Naive B cell (primary cell): Measurements from ENCODE around the gene KRTAP6-3. TPM values are rescaled to one million over a fixed set of nuclear protein-coding genes. Genes with fewer than 3 reads are reported as not detected.

Experiments
- ATAC-seq, 2 donors: fragments of 150-1000 bp; cut with Tn5 transposase; 2 replicates each; pipeline ENCODE4 v1.10.0; 2021; ENCODE audit warnings: low read depth in 2 of 2, mild to moderate bottlenecking in 2 of 2, moderate library complexity in 2 of 2
- DNase-seq: peaks from one replicate; pipeline ENCODE4 v3.0.0; 2022
- H3K27ac Mint-ChIP-seq, 6 donors: one replicate each; pipeline ENCODE4 v1.8.0; 2020 to 2022; ENCODE audit warnings: mild to moderate bottlenecking in 6 of 6, mixed read lengths in 6 of 6, moderate library complexity in 5 of 6, inconsistent platforms in 2 of 6
- H3K27me3 Mint-ChIP-seq, 3 donors: one replicate each; pipeline ENCODE4 v1.8.0; 2021 to 2022; ENCODE audit warnings: mixed read lengths in 3 of 3, mild to moderate bottlenecking in 1 of 3
- H3K36me3 Mint-ChIP-seq, 2 donors: one replicate each; pipeline ENCODE4 v1.8.0; 2020 to 2022; ENCODE audit warnings: mixed read lengths in 2 of 2, inconsistent platforms in 1 of 2, mild to moderate bottlenecking in 1 of 2
- H3K4me1 Mint-ChIP-seq, 3 donors: one replicate each; pipeline ENCODE4 v1.8.0; 2020 to 2022; ENCODE audit warnings: mixed read lengths in 3 of 3, inconsistent platforms in 1 of 3, mild to moderate bottlenecking in 1 of 3, moderate library complexity in 1 of 3
- H3K4me3 Mint-ChIP-seq, 8 donors: one replicate each; pipeline ENCODE4 v1.8.0; 2020 to 2022; ENCODE audit warnings: mild to moderate bottlenecking in 8 of 8, mixed read lengths in 8 of 8, moderate library complexity in 8 of 8, inconsistent platforms in 2 of 8
- H3K9me3 Mint-ChIP-seq, 7 donors: one replicate each; pipeline ENCODE4 v1.8.0; 2020 to 2022; ENCODE audit warnings: mixed read lengths in 7 of 7, mild to moderate bottlenecking in 5 of 7, inconsistent platforms in 2 of 7, moderate library complexity in 1 of 7
- polyA plus RNA-seq, 6 donors: library from polyadenylated mRNA; unstranded; fragments of 300-500 nt; fragmentation: Illumina TruSeq; gene quantifications; one replicate each; pipeline ENCODE4 v1.2.3, GENCODE V29; 2021; ENCODE audit warnings: low read depth in 6 of 6

Gene KRTAP6-3
- not detected for polyA plus RNA-seq

- ATAC-seq (no peak), DNase-seq (no peak)
- Mint-ChIP-seq H3K9me3 (peaks cover 0 to 7% (median 1%) of the 10 kb centered on the region in 7 donors), H3K36me3 (no peaks in the 10 kb centered on the region), H3K4me3 (no peak within 1 kb of the TSS), H3K27ac (peak within 1 kb of the TSS in 1 of 6 donors; percentile 28), H3K4me1 (no peaks in the 10 kb centered on the region), H3K27me3 (no peaks in the 10 kb centered on the region)
Measured at GRCh38 chr21:30592140-30592539, at the start of gene KRTAP6-3. Gene KRTAP6-3, plus strand, starts transcription at chr21:30592440. Its CDS starts 6 bp downstream, at chr21:30592446.

GRCh38 chr21:30552782-30553181 is 39.5 kb upstream of the KRTAP6-3 start:
- DNase-seq, result no peak
- Mint-ChIP-seq H3K9me3 (peaks cover 0 to 19% (median 12%) of the 10 kb centered on the region in 7 donors), H3K4me1 (no peaks in the 10 kb centered on the region), H3K4me3 (no peak overlapping the region), H3K36me3 (no peaks in the 10 kb centered on the region), H3K27ac (no peak overlapping the region), H3K27me3 (no peaks in the 10 kb centered on the region)
- ATAC-seq, result no peak

GRCh38 chr21:30555095-30555494 is 37.1 kb upstream of the KRTAP6-3 start:
- Mint-ChIP-seq H3K4me3 (no peak overlapping the region), H3K4me1 (no peaks in the 10 kb centered on the region), H3K27ac (no peak overlapping the region), H3K27me3 (no peaks in the 10 kb centered on the region), H3K36me3 (no peaks in the 10 kb centered on the region), H3K9me3 (peaks cover 0 to 22% (median 12%) of the 10 kb centered on the region in 7 donors)
- no peak for DNase-seq
- ATAC-seq, result no peak

GRCh38 chr21:30561264-30561895 is 30.9 kb upstream of the KRTAP6-3 start, which contains the start of gene KRTAP19-7:
Gene KRTAP19-7, minus strand, starts transcription at chr21:30561314. Its CDS starts 25 bp downstream, at chr21:30561289.
- no peak within 1 kb of the TSS for H3K27ac Mint-ChIP-seq
- DNase-seq (no peak), ATAC-seq (no peak)
- H3K9me3 Mint-ChIP-seq, result peaks cover 0 to 19% (median 0%) of the 10 kb centered on the region in 7 donors
- H3K36me3 Mint-ChIP-seq, result no peaks in the 10 kb centered on the region
- H3K4me3 Mint-ChIP-seq, result no peak within 1 kb of the TSS
- H3K27me3 Mint-ChIP-seq, result no peaks in the 10 kb centered on the region
- no peaks in the 10 kb centered on the region for H3K4me1 Mint-ChIP-seq

GRCh38 chr21:30561957-30562356 is 30.3 kb upstream of the KRTAP6-3 start:
- H3K4me1 Mint-ChIP-seq, result no peaks in the 10 kb centered on the region
- no peak for ATAC-seq
- no peaks in the 10 kb centered on the region for H3K27me3 Mint-ChIP-seq
- DNase-seq, result no peak
- peaks cover 0 to 19% (median 0%) of the 10 kb centered on the region in 7 donors for H3K9me3 Mint-ChIP-seq
- no peak overlapping the region for H3K4me3 Mint-ChIP-seq
- no peak overlapping the region for H3K27ac Mint-ChIP-seq
- no peaks in the 10 kb centered on the region for H3K36me3 Mint-ChIP-seq

- no peak for ATAC-seq
Measured at GRCh38 chr21:30563072-30563471, 29.2 kb upstream of the KRTAP6-3 start.

GRCh38 chr21:30563630-30564029 is 28.6 kb upstream of the KRTAP6-3 start:
- H3K27ac Mint-ChIP-seq, result no peak overlapping the region
- no peaks in the 10 kb centered on the region for H3K27me3 Mint-ChIP-seq
- peaks cover 0 to 19% (median 0%) of the 10 kb centered on the region in 7 donors for H3K9me3 Mint-ChIP-seq
- no peak overlapping the region for H3K4me3 Mint-ChIP-seq
- DNase-seq (no peak), ATAC-seq (no peak)
- H3K36me3 Mint-ChIP-seq, result no peaks in the 10 kb centered on the region
- H3K4me1 Mint-ChIP-seq, result no peaks in the 10 kb centered on the region

More at GRCh38 chr21:30563072-30563471, 29.2 kb upstream of the KRTAP6-3 start:
- Mint-ChIP-seq H3K27ac (no peak overlapping the region), H3K9me3 (peaks cover 0 to 19% (median 0%) of the 10 kb centered on the region in 7 donors), H3K4me1 (no peaks in the 10 kb centered on the region), H3K27me3 (no peaks in the 10 kb centered on the region), H3K36me3 (no peaks in the 10 kb centered on the region), H3K4me3 (no peak overlapping the region)
- DNase-seq, result no peak

DNA sequence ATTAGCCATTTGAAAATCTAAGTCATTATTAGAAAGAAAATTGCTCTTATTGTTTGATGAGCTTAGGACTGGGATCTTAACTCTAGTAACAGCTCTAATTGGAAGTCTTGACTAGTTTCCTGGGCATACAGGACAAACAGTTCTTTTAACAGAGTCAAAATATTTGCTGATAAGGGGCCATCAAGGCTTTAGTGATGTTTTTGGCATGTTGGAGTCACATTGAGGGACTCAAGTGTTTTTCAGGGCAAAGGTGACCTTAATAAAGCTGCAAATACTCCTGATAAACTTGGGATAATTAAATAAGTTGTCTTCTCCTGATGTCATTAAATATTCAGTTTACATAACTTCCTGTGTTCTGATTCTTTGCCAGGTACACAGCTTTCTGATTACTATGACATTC is 24.6 kb upstream of the KRTAP6-3 start:
- H3K36me3 Mint-ChIP-seq, result no peaks in the 10 kb centered on the region
- no peak overlapping the region for H3K4me3 Mint-ChIP-seq
- H3K27me3 Mint-ChIP-seq, result no peaks in the 10 kb centered on the region
- no peak for DNase-seq
- peaks cover 0 to 13% (median 3%) of the 10 kb centered on the region in 7 donors for H3K9me3 Mint-ChIP-seq
- no peaks in the 10 kb centered on the region for H3K4me1 Mint-ChIP-seq
- no peak for ATAC-seq
- no peak overlapping the region for H3K27ac Mint-ChIP-seq

GRCh38 chr21:30577766-30578165 is 14.5 kb upstream of the KRTAP6-3 start:
- no peaks in the 10 kb centered on the region for H3K4me1 Mint-ChIP-seq
- peaks cover 0 to 9% (median 0%) of the 10 kb centered on the region in 7 donors for H3K9me3 Mint-ChIP-seq
- H3K27me3 Mint-ChIP-seq, result no peaks in the 10 kb centered on the region
- DNase-seq, result no peak
- ATAC-seq, result no peak
- H3K27ac Mint-ChIP-seq, result no peak overlapping the region
- H3K36me3 Mint-ChIP-seq, result no peaks in the 10 kb centered on the region
- no peak overlapping the region for H3K4me3 Mint-ChIP-seq

DNA sequence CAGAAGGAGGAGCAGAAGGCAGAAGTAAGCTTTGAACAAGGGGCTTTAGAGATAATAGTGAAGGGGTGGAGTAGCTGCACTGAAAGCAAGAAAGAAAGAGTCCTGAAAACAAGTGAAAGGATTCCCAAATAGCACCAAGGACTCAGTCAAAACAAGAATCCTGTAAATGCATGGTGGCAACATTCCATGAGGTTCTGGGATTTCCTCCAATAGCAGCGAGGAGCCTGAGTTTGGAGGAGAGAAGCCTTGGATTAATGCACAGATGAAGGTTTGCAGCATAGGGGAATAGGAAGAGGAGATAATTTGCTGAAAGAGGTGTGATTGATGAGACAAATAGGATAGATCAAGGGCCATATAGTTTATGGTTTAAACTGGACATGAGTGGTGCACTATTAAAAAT is 12.9 kb upstream of the KRTAP6-3 start:
- no peak for DNase-seq
- Mint-ChIP-seq H3K4me3 (no peak overlapping the region), H3K9me3 (peaks cover 0 to 5% (median 0%) of the 10 kb centered on the region in 7 donors), H3K36me3 (no peaks in the 10 kb centered on the region), H3K27me3 (no peaks in the 10 kb centered on the region), H3K4me1 (no peaks in the 10 kb centered on the region), H3K27ac (no peak overlapping the region)
- ATAC-seq, result no peak

- no peak for ATAC-seq
- Mint-ChIP-seq H3K4me1 (no peaks in the 10 kb centered on the region), H3K4me3 (no peak overlapping the region), H3K9me3 (peaks cover 0 to 6% (median 3%) of the 10 kb centered on the region in 7 donors), H3K27ac (no peak overlapping the region), H3K27me3 (no peaks in the 10 kb centered on the region), H3K36me3 (no peaks in the 10 kb centered on the region)
- DNase-seq, result no peak
Measured at GRCh38 chr21:30580132-30580531, 12.1 kb upstream of the KRTAP6-3 start.

DNA sequence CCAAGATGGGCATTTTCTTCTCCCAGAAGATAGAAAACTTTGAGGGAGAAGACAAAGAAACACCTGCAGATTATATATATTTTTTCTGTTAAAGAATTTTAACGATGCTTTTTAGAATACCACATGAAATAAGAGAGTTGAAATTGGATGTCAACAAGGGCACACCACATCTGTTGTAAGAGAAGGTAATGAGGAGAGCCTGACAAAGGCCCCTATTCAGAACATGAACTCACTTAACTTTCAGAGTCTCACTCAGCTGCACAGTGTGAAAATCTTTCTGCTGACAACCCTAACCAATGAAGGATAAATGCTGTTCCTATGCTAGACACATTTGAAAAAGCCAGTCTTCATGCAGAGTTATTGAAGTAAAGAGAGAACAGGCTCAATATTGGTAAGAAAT is 9.4 kb upstream of the KRTAP6-3 start:
- no peak overlapping the region for H3K27ac Mint-ChIP-seq
- peaks cover 0 to 8% (median 2%) of the 10 kb centered on the region in 7 donors for H3K9me3 Mint-ChIP-seq
- no peaks in the 10 kb centered on the region for H3K4me1 Mint-ChIP-seq
- H3K27me3 Mint-ChIP-seq, result no peaks in the 10 kb centered on the region
- no peak overlapping the region for H3K4me3 Mint-ChIP-seq
- no peak for ATAC-seq
- H3K36me3 Mint-ChIP-seq, result no peaks in the 10 kb centered on the region
- no peak for DNase-seq

DNA sequence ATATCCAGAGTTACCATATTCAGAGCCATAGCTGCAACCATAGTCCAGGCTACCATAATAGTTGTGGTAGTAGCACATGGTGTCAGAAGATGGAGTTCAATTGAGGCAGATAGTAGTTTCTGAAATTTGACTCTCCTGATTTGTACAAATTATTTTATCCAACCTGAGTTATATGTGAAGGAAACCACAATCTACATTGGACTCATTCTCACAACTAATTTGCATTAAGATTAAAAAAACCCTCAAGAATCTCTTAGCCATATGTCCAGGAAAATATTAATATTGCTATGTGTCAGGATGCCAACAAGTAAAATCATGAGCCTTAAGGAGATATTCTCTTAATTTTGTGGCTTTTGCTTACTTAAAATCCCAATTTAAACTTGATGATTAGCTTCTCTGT is 1.9 kb upstream of the KRTAP6-3 start, which contains the start of gene KRTAP22-2:
Gene KRTAP22-2, minus strand, starts transcription at position 101 of the 400 bp plus-strand sequence.
- H3K27ac Mint-ChIP-seq, result no peak within 1 kb of the TSS
- H3K4me1 Mint-ChIP-seq, result no peaks in the 10 kb centered on the region
- no peak for DNase-seq
- H3K36me3 Mint-ChIP-seq, result no peaks in the 10 kb centered on the region
- ATAC-seq, result no peak
- H3K9me3 Mint-ChIP-seq, result peaks cover 0 to 6% (median 1%) of the 10 kb centered on the region in 7 donors
- no peak within 1 kb of the TSS for H3K4me3 Mint-ChIP-seq
- H3K27me3 Mint-ChIP-seq, result no peaks in the 10 kb centered on the region

- Mint-ChIP-seq H3K4me1 (no peaks in the 10 kb centered on the region), H3K9me3 (peaks cover 0 to 10% (median 6%) of the 10 kb centered on the region in 7 donors), H3K36me3 (no peaks in the 10 kb centered on the region), H3K27ac (no peak within 1 kb of the TSS), H3K4me3 (no peak within 1 kb of the TSS), H3K27me3 (no peaks in the 10 kb centered on the region)
- no peak for DNase-seq
- no peak for ATAC-seq
Measured at GRCh38 chr21:30598802-30599201, 6.6 kb downstream of the KRTAP6-3 start, which contains the start of gene KRTAP6-2. Gene KRTAP6-2, minus strand, starts transcription at chr21:30598902. Its CDS starts 28 bp downstream, at chr21:30598874.
